ENCODE data around the gene USP20.

GRCh38 chr9:129786481-129786880 lies 48.8 kb upstream of the USP20 start:
- TF ChIP-seq USF2 (IDR thresholded peaks at IDR 0.05; ENCODE audit: borderline replicate concordance, low read depth, low read length) = no peak
- no peak for TF ChIP-seq RAD21 (IDR thresholded peaks at IDR 0.05; ENCODE audit: low read length)
- no peak for TF ChIP-seq CTCF (IDR thresholded peaks at IDR 0.05)
- no peak for TF ChIP-seq POLR2AphosphoS5 (IDR thresholded peaks at IDR 0.05; ENCODE audit: low read depth, low read length)
- no peak for TF ChIP-seq SMC3 (IDR thresholded peaks at IDR 0.05; ENCODE audit: low read depth, low read length)
